SK-N-SH (cell line): ENCODE measurements around the gene RAET1L.
"Not testable (repeated sequence)": the region's sequence is repeated elsewhere in the genome, so short reads cannot be mapped to it uniquely, and the experiment has no call there.

Experiments used
- GATA2 ChIP-seq: sonication (generic); formaldehyde crosslinking; IDR thresholded peaks from 2 replicates; pipeline ENCODE4 v1.5.0; 2020; ENCODE audit warnings: mild to moderate bottlenecking, missing genetic modification reagents
- RXRA ChIP-seq: IDR thresholded peaks from 2 replicates; pipeline ENCODE4 v1.4.0; 2012; ENCODE audit warnings: low read depth, mild to moderate bottlenecking, borderline replicate concordance
- TEAD4 ChIP-seq: IDR thresholded peaks from 2 replicates; pipeline ENCODE4 v1.4.0; 2012; ENCODE audit warnings: mild to moderate bottlenecking, borderline replicate concordance; ENCODE audit not compliant: insufficient read depth
- TF ChIP-seq, protein P1 (sequence below): fragments of 200-600 bp; sonication (generic); IDR thresholded peaks from 2 replicates; pipeline ENCODE4 v1.6.1; 2017; ENCODE audit warnings: antibody characterized with exemption, mild to moderate bottlenecking, moderate library complexity
- TF ChIP-seq, protein P2 (sequence below): IDR thresholded peaks from 2 replicates; pipeline ENCODE4; 2012
- TF ChIP-seq, protein P3 (sequence below): IDR thresholded peaks from 2 replicates; pipeline ENCODE4 v1.4.0; 2012; ENCODE audit warnings: low read depth, borderline replicate concordance

DNA sequence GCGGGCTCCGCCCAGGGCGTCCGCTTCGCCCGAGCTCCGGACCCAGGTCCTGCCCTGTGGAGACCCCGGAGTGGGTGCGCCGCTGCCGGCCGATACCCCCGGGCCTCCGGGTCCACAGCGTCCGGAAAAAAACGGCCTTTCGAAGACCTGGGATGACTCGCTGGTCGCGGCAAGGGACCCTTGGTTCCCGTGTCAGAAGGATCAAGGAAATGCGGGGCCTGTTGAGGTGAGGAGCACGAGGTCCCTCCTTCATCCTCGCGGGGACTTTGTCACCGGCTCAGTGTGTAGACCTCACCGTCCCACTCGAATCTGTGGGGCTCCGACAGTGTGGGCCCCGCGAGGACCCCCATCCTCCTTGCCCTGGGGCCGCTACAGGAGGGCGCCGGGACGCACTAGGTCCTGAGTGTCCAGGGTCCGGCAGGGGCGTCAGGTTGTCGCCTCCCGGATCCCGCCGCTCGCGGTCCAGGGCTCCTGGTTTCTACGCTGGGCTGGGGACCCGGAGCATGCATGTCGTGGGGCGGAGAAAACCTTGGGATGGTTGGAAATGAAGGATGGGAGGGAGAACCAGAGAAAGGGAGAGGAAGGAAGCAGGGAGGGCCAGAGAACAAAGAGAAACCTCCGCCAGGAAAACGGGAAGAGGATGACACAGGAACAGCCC, 10.6 kb downstream of the RAET1L start:
- TF ChIP-seq, protein P1, sequence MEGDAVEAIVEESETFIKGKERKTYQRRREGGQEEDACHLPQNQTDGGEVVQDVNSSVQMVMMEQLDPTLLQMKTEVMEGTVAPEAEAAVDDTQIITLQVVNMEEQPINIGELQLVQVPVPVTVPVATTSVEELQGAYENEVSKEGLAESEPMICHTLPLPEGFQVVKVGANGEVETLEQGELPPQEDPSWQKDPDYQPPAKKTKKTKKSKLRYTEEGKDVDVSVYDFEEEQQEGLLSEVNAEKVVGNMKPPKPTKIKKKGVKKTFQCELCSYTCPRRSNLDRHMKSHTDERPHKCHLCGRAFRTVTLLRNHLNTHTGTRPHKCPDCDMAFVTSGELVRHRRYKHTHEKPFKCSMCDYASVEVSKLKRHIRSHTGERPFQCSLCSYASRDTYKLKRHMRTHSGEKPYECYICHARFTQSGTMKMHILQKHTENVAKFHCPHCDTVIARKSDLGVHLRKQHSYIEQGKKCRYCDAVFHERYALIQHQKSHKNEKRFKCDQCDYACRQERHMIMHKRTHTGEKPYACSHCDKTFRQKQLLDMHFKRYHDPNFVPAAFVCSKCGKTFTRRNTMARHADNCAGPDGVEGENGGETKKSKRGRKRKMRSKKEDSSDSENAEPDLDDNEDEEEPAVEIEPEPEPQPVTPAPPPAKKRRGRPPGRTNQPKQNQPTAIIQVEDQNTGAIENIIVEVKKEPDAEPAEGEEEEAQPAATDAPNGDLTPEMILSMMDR, result not testable (repeated sequence)
- not testable (repeated sequence) for TF ChIP-seq GATA2, TEAD4, RXRA
- TF ChIP-seq, protein P2, sequence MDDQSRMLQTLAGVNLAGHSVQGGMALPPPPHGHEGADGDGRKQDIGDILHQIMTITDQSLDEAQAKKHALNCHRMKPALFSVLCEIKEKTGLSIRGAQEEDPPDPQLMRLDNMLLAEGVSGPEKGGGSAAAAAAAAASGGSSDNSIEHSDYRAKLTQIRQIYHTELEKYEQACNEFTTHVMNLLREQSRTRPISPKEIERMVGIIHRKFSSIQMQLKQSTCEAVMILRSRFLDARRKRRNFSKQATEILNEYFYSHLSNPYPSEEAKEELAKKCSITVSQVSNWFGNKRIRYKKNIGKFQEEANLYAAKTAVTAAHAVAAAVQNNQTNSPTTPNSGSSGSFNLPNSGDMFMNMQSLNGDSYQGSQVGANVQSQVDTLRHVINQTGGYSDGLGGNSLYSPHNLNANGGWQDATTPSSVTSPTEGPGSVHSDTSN, result not testable (repeated sequence)
- TF ChIP-seq, protein P3, sequence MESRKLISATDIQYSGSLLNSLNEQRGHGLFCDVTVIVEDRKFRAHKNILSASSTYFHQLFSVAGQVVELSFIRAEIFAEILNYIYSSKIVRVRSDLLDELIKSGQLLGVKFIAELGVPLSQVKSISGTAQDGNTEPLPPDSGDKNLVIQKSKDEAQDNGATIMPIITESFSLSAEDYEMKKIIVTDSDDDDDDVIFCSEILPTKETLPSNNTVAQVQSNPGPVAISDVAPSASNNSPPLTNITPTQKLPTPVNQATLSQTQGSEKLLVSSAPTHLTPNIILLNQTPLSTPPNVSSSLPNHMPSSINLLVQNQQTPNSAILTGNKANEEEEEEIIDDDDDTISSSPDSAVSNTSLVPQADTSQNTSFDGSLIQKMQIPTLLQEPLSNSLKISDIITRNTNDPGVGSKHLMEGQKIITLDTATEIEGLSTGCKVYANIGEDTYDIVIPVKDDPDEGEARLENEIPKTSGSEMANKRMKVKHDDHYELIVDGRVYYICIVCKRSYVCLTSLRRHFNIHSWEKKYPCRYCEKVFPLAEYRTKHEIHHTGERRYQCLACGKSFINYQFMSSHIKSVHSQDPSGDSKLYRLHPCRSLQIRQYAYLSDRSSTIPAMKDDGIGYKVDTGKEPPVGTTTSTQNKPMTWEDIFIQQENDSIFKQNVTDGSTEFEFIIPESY, result not testable (repeated sequence)
